ENCODE data around the gene ZMIZ1. TPM values are rescaled to one million over a fixed set of nuclear protein-coding genes. Genes with fewer than 3 reads are reported as not detected.

ZMIZ1 gene
- total and polyA plus RNA-seq, 4 donors: 18.3 to 80.2 (median 42.6) TPM

DNA sequence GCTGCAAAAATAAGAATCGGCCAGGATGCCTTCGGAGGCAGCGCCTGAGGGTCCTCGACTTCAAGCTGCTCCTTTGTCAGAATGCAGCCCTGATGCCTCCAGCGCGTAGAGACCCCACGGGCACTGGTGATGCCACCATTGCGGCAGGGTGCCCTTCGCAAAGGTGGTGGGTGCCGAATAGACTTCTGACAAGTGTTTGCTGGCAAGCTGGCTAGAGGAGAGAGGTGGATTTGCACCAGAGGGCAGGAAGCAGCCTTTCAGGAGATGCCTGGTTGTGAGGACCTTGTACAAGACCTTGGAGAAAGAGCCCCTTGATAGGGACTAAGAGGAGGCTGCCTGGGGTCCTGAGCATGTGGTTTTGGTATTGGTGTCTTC lies 175.3 kb downstream of the ZMIZ1 start:
- no peak for ATAC-seq (ENCODE audit: insufficient read depth, low FRiP score)
- no peak for DNase-seq

DNA sequence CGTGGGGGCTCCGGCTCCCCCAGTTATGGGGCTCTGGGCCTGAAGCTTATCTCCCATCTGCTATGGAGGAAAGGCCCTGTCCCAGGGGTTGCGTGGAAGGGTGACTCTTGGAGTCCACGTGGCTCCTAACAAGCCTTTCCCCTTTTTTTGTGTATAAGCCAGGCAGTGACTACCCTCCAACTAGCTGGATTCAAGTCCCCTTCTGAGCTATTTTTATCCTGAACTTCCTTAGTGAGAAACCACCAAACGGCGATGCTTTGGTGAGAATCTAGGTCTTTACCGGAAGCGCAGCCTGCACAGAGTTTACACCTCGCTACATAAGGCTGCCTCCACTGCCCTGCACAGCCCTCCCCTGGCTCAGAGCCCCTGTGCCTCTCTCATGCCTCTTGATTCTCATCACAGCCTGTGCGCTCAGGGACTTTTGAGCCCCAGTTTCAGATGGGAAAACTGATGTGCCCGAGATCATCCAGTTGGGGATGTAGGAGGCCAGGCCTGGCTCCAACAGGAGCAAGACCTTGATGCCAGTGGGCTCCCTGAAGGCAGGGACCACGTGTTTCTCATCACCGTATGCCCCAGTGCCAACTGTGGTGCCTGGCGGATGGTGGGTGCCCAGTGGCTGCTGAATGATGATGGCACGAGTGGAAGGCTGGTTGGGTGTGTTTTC lies 176.2 kb downstream of the ZMIZ1 start:
- no peak for ATAC-seq (ENCODE audit: insufficient read depth, low FRiP score)
- Histone ChIP-seq H3K9me3 (ENCODE audit: control insufficient read depth in 4 of 4, insufficient read depth in 3 of 4, low read length in 3 of 4) (no peaks in the 10 kb centered on the region), H3K4me1 (ENCODE audit: control insufficient read depth in 5 of 5, insufficient read depth in 5 of 5, low read length in 5 of 5) (peaks cover 15 to 53% (median 34%) of the 10 kb centered on the region in 5 donors), H3K27me3 (ENCODE audit: control insufficient read depth in 3 of 3, insufficient read depth in 3 of 3, low read length in 2 of 3) (no peaks in the 10 kb centered on the region), H3K27ac (ENCODE audit: low read depth in 1 of 2, low read length in 1 of 2) (peak overlapping the region; percentile 77 to 84), H3K9ac (ENCODE audit: insufficient read depth in 1 of 2, low read length in 2 of 2) (no peak overlapping the region), H3K36me3 (ENCODE audit: control insufficient read depth in 4 of 4, insufficient read depth in 4 of 4, low read length in 4 of 4) (no peaks in the 10 kb centered on the region), H3K4me3 (no peak overlapping the region)
- WGBS, 2 donors: 46 to 63% methylated on average over 15 of the region's 15 CpGs
- TF ChIP-seq, protein P1, sequence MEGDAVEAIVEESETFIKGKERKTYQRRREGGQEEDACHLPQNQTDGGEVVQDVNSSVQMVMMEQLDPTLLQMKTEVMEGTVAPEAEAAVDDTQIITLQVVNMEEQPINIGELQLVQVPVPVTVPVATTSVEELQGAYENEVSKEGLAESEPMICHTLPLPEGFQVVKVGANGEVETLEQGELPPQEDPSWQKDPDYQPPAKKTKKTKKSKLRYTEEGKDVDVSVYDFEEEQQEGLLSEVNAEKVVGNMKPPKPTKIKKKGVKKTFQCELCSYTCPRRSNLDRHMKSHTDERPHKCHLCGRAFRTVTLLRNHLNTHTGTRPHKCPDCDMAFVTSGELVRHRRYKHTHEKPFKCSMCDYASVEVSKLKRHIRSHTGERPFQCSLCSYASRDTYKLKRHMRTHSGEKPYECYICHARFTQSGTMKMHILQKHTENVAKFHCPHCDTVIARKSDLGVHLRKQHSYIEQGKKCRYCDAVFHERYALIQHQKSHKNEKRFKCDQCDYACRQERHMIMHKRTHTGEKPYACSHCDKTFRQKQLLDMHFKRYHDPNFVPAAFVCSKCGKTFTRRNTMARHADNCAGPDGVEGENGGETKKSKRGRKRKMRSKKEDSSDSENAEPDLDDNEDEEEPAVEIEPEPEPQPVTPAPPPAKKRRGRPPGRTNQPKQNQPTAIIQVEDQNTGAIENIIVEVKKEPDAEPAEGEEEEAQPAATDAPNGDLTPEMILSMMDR (IDR thresholded peaks at IDR 0.05; ENCODE audit: control extremely low read depth, extremely low read depth): no peak
- DNase-seq: no peak

More for the DNA sequence above, 175.3 kb downstream of the ZMIZ1 start:
- H3K9ac ChIP-seq (ENCODE audit: insufficient read depth in 1 of 2, low read length in 2 of 2): no peak overlapping the region
- H3K36me3 ChIP-seq (ENCODE audit: control insufficient read depth in 4 of 4, insufficient read depth in 4 of 4, low read length in 4 of 4): no peaks in the 10 kb centered on the region
- H3K27ac ChIP-seq (ENCODE audit: low read depth in 1 of 2, low read length in 1 of 2): peak overlapping the region; percentile 69 to 84
- H3K4me1 ChIP-seq (ENCODE audit: control insufficient read depth in 5 of 5, insufficient read depth in 5 of 5, low read length in 5 of 5): peaks cover 18 to 60% (median 43%) of the 10 kb centered on the region in 5 donors
- TF ChIP-seq, protein P1 (IDR thresholded peaks at IDR 0.05; ENCODE audit: control extremely low read depth, extremely low read depth): no peak
- no peaks in the 10 kb centered on the region for H3K9me3 ChIP-seq (ENCODE audit: control insufficient read depth in 4 of 4, insufficient read depth in 3 of 4, low read length in 3 of 4)
- H3K4me3 ChIP-seq: no peak overlapping the region
- WGBS, 2 donors: 79 to 84% methylated on average over 10 of the region's 10 CpGs
- H3K27me3 ChIP-seq (ENCODE audit: control insufficient read depth in 3 of 3, insufficient read depth in 3 of 3, low read length in 2 of 3): no peaks in the 10 kb centered on the region

DNA sequence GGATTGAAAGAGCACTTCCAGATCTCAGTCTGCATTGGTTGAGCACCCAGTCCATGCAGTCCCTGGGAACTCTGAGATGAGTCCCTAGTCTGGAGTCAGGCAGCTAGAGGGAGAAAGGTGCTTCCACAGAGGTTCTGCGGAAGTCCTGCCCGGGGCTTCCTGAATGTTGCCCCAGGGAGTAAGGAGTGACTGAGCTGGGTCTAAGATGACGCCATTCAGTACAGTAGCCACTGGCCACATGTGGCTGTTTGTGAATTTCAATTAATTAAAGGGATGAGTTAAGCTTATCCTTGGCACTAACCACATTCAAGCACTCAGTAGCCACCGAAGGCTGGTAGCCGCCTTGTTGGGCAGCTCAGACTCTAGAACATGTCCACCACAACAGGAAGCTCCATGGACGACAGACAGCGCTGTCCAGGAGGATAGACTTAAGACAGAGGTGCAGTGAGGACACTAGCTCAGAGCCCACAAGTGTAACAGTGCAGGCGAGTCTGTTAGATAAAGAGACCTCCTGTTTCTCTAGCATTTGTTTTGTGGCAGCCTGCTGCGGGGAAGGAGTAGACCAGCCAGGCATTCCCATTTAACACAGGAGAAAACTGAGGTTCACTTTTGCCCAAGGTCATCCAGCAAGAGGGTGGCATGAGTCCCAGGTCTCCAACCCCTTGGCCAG lies 176.9 kb downstream of the ZMIZ1 start:
- no peak for ATAC-seq (ENCODE audit: insufficient read depth, low FRiP score)
- H3K4me3 ChIP-seq: no peak overlapping the region
- H3K27me3 ChIP-seq (ENCODE audit: control insufficient read depth in 3 of 3, insufficient read depth in 3 of 3, low read length in 2 of 3): no peaks in the 10 kb centered on the region
- no peaks in the 10 kb centered on the region for H3K9me3 ChIP-seq (ENCODE audit: control insufficient read depth in 4 of 4, insufficient read depth in 3 of 4, low read length in 3 of 4)
- H3K9ac ChIP-seq (ENCODE audit: insufficient read depth in 1 of 2, low read length in 2 of 2): no peak overlapping the region
- no peak for DNase-seq
- WGBS, 2 donors: 71 to 74% methylated on average over 9 of the region's 9 CpGs
- TF ChIP-seq, protein P1 (IDR thresholded peaks at IDR 0.05; ENCODE audit: control extremely low read depth, extremely low read depth): no peak
- H3K4me1 ChIP-seq (ENCODE audit: control insufficient read depth in 5 of 5, insufficient read depth in 5 of 5, low read length in 5 of 5): peaks cover 15 to 52% (median 30%) of the 10 kb centered on the region in 5 donors
- H3K36me3 ChIP-seq (ENCODE audit: control insufficient read depth in 4 of 4, insufficient read depth in 4 of 4, low read length in 4 of 4): no peaks in the 10 kb centered on the region
- peak overlapping the region; percentile 77 to 84 for H3K27ac ChIP-seq (ENCODE audit: low read depth in 1 of 2, low read length in 1 of 2)

Data from lung (tissue), 12 donors.